B cell (primary cell): Measurements from ENCODE around the gene LRRC4C.

Experiments
- EZH2 ChIP-seq: IDR thresholded peaks from 2 replicates; pipeline ENCODE4 v1.6.1; 2012; ENCODE audit warnings: borderline replicate concordance, low read depth, mild to moderate bottlenecking, moderate library complexity, low read length; ENCODE audit not compliant: insufficient read depth, poor library complexity, severe bottlenecking
- TF ChIP-seq, protein P1 (sequence below): fragments of 200-600 bp; IDR thresholded peaks from one replicate; pipeline ENCODE4 v1.8.0; 2022; ENCODE audit warnings: antibody characterized with exemption, mild to moderate bottlenecking

DNA sequence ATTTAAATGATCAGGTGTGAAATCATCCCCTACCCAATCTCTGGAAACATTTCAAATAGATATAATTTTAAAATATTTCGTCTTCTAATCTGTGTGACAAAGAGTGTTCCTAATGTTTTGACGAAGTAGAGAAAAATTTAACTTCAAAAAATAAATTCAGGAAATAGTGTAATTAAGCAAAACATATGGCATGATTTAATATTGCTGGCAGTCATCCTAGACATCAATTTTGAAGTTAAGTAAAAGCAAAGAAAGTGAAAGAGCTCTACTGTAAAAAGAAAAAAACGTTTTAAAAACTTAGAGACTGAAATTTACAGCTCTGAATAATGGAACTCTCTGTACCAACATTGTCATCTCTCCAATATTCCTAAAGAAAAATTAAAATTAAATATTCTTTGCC lies 1062.3 kb downstream of the LRRC4C start:
- TF ChIP-seq, protein P1, sequence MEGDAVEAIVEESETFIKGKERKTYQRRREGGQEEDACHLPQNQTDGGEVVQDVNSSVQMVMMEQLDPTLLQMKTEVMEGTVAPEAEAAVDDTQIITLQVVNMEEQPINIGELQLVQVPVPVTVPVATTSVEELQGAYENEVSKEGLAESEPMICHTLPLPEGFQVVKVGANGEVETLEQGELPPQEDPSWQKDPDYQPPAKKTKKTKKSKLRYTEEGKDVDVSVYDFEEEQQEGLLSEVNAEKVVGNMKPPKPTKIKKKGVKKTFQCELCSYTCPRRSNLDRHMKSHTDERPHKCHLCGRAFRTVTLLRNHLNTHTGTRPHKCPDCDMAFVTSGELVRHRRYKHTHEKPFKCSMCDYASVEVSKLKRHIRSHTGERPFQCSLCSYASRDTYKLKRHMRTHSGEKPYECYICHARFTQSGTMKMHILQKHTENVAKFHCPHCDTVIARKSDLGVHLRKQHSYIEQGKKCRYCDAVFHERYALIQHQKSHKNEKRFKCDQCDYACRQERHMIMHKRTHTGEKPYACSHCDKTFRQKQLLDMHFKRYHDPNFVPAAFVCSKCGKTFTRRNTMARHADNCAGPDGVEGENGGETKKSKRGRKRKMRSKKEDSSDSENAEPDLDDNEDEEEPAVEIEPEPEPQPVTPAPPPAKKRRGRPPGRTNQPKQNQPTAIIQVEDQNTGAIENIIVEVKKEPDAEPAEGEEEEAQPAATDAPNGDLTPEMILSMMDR, result no peak
- no peak for TF ChIP-seq EZH2
